Measurements from ENCODE around the gene HERPUD1.

DNA sequence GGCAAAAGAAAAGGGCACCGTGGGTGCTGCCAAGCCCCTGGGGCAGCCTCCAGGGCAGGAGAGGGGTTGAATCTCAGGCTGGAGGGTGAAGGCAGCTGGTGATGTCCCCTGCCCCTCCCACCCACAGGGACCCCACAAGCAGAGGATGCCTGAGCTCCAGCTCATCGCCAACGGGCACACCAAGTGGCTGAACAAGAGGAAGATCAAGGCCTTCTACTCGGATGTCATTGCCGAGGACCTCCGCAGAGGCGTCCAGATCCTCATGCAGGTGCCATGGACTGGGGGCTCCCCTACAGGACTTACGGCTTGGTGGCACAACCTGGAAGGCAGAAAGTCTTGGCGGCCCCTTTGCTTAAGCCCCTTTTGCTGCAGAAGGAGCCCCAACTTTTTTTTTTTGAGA is 45.1 kb upstream of the HERPUD1 start:
- TF ChIP-seq, protein P1, sequence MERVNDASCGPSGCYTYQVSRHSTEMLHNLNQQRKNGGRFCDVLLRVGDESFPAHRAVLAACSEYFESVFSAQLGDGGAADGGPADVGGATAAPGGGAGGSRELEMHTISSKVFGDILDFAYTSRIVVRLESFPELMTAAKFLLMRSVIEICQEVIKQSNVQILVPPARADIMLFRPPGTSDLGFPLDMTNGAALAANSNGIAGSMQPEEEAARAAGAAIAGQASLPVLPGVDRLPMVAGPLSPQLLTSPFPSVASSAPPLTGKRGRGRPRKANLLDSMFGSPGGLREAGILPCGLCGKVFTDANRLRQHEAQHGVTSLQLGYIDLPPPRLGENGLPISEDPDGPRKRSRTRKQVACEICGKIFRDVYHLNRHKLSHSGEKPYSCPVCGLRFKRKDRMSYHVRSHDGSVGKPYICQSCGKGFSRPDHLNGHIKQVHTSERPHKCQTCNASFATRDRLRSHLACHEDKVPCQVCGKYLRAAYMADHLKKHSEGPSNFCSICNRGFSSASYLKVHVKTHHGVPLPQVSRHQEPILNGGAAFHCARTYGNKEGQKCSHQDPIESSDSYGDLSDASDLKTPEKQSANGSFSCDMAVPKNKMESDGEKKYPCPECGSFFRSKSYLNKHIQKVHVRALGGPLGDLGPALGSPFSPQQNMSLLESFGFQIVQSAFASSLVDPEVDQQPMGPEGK (CRISPR knock-in tag; IDR thresholded peaks at IDR 0.05; ENCODE audit: borderline replicate concordance), result no peak
- no peak for TF ChIP-seq RARB (CRISPR knock-in tag; IDR thresholded peaks at IDR 0.05)
- TF ChIP-seq, protein P2, sequence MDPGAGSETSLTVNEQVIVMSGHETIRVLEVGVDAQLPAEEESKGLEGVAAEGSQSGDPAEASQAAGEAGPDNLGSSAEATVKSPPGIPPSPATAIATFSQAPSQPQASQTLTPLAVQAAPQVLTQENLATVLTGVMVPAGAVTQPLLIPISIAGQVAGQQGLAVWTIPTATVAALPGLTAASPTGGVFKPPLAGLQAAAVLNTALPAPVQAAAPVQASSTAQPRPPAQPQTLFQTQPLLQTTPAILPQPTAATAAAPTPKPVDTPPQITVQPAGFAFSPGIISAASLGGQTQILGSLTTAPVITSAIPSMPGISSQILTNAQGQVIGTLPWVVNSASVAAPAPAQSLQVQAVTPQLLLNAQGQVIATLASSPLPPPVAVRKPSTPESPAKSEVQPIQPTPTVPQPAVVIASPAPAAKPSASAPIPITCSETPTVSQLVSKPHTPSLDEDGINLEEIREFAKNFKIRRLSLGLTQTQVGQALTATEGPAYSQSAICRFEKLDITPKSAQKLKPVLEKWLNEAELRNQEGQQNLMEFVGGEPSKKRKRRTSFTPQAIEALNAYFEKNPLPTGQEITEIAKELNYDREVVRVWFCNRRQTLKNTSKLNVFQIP (CRISPR knock-in tag; IDR thresholded peaks at IDR 0.05; ENCODE audit: borderline replicate concordance, low read depth), result no peak
- no peak for TF ChIP-seq ISL1 (CRISPR knock-in tag; IDR thresholded peaks at IDR 0.05)
- TF ChIP-seq ZNF565 (CRISPR knock-in tag; conservative IDR thresholded peaks at IDR 0.05; ENCODE audit: low read depth), result no peak
- no peak for TF ChIP-seq ZFP3 (CRISPR knock-in tag; IDR thresholded peaks at IDR 0.05)
- no peak for TF ChIP-seq ZFP30 (CRISPR knock-in tag; IDR thresholded peaks at IDR 0.05)
- no peak for TF ChIP-seq GLIS3 (CRISPR knock-in tag; IDR thresholded peaks at IDR 0.05)
- TF ChIP-seq CSDC2 (CRISPR knock-in tag; IDR thresholded peaks at IDR 0.05), result no peak
- no peak for TF ChIP-seq CSRNP3 (CRISPR knock-in tag; IDR thresholded peaks at IDR 0.05)
- no peak for TF ChIP-seq ZNF70 (CRISPR knock-in tag; IDR thresholded peaks at IDR 0.05)
- TF ChIP-seq SNAI2 (CRISPR knock-in tag; IDR thresholded peaks at IDR 0.05), result no peak

Data from SK-N-SH treated with all-trans-retinoic acid at 6 μM for 48 hours (cell line).